ENCODE results near the gene ACTR6. TPM values are rescaled to one million over a fixed set of nuclear protein-coding genes. Genes with fewer than 3 reads are reported as not detected.
"Not testable (repeated sequence)": the region's sequence is repeated elsewhere in the genome, so short reads cannot be mapped to it uniquely, and the experiment has no call there.

Gene ACTR6
- total RNA-seq, 1 experiment from 2014 or later = 34.9 TPM

GRCh38 chr12:100221523-100221922 lies 20.9 kb downstream of the ACTR6 start:
- no peak overlapping the region for H2AFZ ChIP-seq (ENCODE audit: low read length)
- H3K79me2 ChIP-seq (ENCODE audit: insufficient read depth, low read length) = no peaks in the 10 kb centered on the region
- no peak overlapping the region for H3K18ac ChIP-seq (ENCODE audit: insufficient read length, low read depth, low read length)
- no peaks in the 10 kb centered on the region for H3K27me3 ChIP-seq (ENCODE audit: insufficient read depth, low read length)
- Mint-ChIP-seq H3K36me3 (ENCODE audit: insufficient read depth in 1 of 3, low read depth in 3 of 3) (peaks cover 2 to 50% (median 26%) of the 10 kb centered on the region in 3 experiments; a peak in 5 of 7 replicates), H3K27ac (no peak overlapping the region), H3K4me1 (no peaks in the 10 kb centered on the region), H3K4me3 (no peak overlapping the region), H3K9me3 (no peaks in the 10 kb centered on the region), H3K27me3 (ENCODE audit: low read depth) (no peaks in the 10 kb centered on the region)
- H3K23me2 ChIP-seq (ENCODE audit: insufficient read length, low read depth, low read length, poor library complexity, severe bottlenecking) = no peaks in the 10 kb centered on the region
- no peak overlapping the region for H2BK5ac ChIP-seq (ENCODE audit: insufficient read length, low read length)
- H2BK120ac ChIP-seq (ENCODE audit: low read depth, low read length, poor library complexity, severe bottlenecking) = no peak overlapping the region
- H3K4me1 ChIP-seq (ENCODE audit: insufficient read depth, low read length) = no peaks in the 10 kb centered on the region
- H3T11ph ChIP-seq (ENCODE audit: low read length) = no peak overlapping the region
- no peak overlapping the region for H2BK20ac ChIP-seq (ENCODE audit: low read depth, low read length, poor library complexity, severe bottlenecking)
- H3K9me3 ChIP-seq (ENCODE audit: control insufficient read depth, low read depth, low read length) = no peaks in the 10 kb centered on the region
- H3K9ac ChIP-seq (ENCODE audit: extremely low read depth, insufficient read length, low read length) = no peak overlapping the region
- no peak for TF ChIP-seq CTCF (conservative IDR thresholded peaks at IDR 0.05)
- H2BK15ac ChIP-seq (ENCODE audit: low read depth, low read length) = no peak overlapping the region
- no peak overlapping the region for H3K4ac ChIP-seq (ENCODE audit: low read depth, low read length)
- no peak overlapping the region for H4K8ac ChIP-seq (replicated peaks; ENCODE audit: insufficient read length, low read depth, low read length)
- no peak overlapping the region for H3K14ac ChIP-seq (ENCODE audit: insufficient read depth, low read length)
- no peaks in the 10 kb centered on the region for H4K20me1 ChIP-seq (ENCODE audit: control insufficient read depth, insufficient read depth, insufficient read length)
- DNase-seq = no peak
- no peak overlapping the region for H4K91ac ChIP-seq (ENCODE audit: insufficient read length, low read depth, low read length)
- H4K5ac ChIP-seq (ENCODE audit: insufficient read length, low read depth, low read length) = no peak overlapping the region
- H3K27ac ChIP-seq (ENCODE audit: insufficient read length, low read depth, low read length) = no peak overlapping the region
- H3K79me1 ChIP-seq (ENCODE audit: insufficient read depth, low read depth, low read length, poor library complexity, severe bottlenecking) = no peaks in the 10 kb centered on the region
- no peak overlapping the region for H3K23ac ChIP-seq (ENCODE audit: insufficient read length, low read depth, low read length)
- H3K4me2 ChIP-seq (ENCODE audit: insufficient read depth, insufficient read length, low read length) = no peak overlapping the region
- no peak overlapping the region for H2AK5ac ChIP-seq (ENCODE audit: insufficient read length, low read length)
- H2BK12ac ChIP-seq (ENCODE audit: insufficient read length, low read depth, low read length) = no peak overlapping the region
- no CpG with 5 or more reads among the region's 3 CpGs for whole genome bisulfite sequencing (ENCODE audit: extremely low coverage, insufficient read length, low lambda C conversion rate)
- H3K56ac ChIP-seq (ENCODE audit: insufficient read length, low read depth, low read length) = no peak overlapping the region

DNA sequence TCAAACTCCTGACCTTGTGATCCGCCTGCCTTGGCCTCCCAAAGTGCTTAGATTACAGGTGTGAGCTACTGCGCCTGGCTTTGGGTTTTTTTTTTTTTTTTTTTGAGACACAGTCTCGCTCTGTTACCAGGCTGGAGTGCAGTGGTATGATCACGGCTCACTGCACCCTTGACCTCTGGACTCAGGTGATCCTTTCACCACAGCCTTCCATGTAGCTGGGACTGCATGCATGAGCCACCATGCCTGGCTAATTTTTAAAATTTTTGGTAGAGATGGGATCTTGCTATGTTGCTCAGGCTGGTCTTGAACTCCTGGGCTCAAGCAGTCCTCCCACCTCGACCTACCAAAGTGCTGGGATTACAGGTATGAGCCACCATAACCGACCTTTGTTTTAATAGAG lies 21.6 kb downstream of the ACTR6 start:
- peaks cover 2 to 50% (median 26%) of the 10 kb centered on the region in 3 experiments; a peak in 5 of 7 replicates for H3K36me3 Mint-ChIP-seq (ENCODE audit: insufficient read depth in 1 of 3, low read depth in 3 of 3)

More for the DNA sequence above, 21.6 kb downstream of the ACTR6 start:
- not testable (repeated sequence) for H3K23ac ChIP-seq (ENCODE audit: insufficient read length, low read depth, low read length); H3K27me3 ChIP-seq (ENCODE audit: insufficient read depth, low read length); H3K27me3 Mint-ChIP-seq (ENCODE audit: low read depth); H3K9me3 ChIP-seq (ENCODE audit: control insufficient read depth, low read depth, low read length); H3K27ac Mint-ChIP-seq; H3K79me2 ChIP-seq (ENCODE audit: insufficient read depth, low read length); H3K4me1 ChIP-seq (ENCODE audit: insufficient read depth, low read length); H3T11ph ChIP-seq (ENCODE audit: low read length); H3K27ac ChIP-seq (ENCODE audit: insufficient read length, low read depth, low read length); H2BK120ac ChIP-seq (ENCODE audit: low read depth, low read length, poor library complexity, severe bottlenecking); H2BK5ac ChIP-seq (ENCODE audit: insufficient read length, low read length); H3K79me1 ChIP-seq (ENCODE audit: insufficient read depth, low read depth, low read length, poor library complexity, severe bottlenecking); H4K8ac ChIP-seq (replicated peaks; ENCODE audit: insufficient read length, low read depth, low read length); H3K9me3 Mint-ChIP-seq; H3K14ac ChIP-seq (ENCODE audit: insufficient read depth, low read length); H2AFZ ChIP-seq (ENCODE audit: low read length); H4K5ac ChIP-seq (ENCODE audit: insufficient read length, low read depth, low read length); H3K4me1 Mint-ChIP-seq; H3K23me2 ChIP-seq (ENCODE audit: insufficient read length, low read depth, low read length, poor library complexity, severe bottlenecking); H2BK15ac ChIP-seq (ENCODE audit: low read depth, low read length); H3K4ac ChIP-seq (ENCODE audit: low read depth, low read length); H3K4me3 Mint-ChIP-seq; H2AK5ac ChIP-seq (ENCODE audit: insufficient read length, low read length); H2BK20ac ChIP-seq (ENCODE audit: low read depth, low read length, poor library complexity, severe bottlenecking); H4K91ac ChIP-seq (ENCODE audit: insufficient read length, low read depth, low read length); DNase-seq; H3K18ac ChIP-seq (ENCODE audit: insufficient read length, low read depth, low read length); H4K20me1 ChIP-seq (ENCODE audit: control insufficient read depth, insufficient read depth, insufficient read length); H3K4me2 ChIP-seq (ENCODE audit: insufficient read depth, insufficient read length, low read length); H3K9ac ChIP-seq (ENCODE audit: extremely low read depth, insufficient read length, low read length); H3K56ac ChIP-seq (ENCODE audit: insufficient read length, low read depth, low read length); H2BK12ac ChIP-seq (ENCODE audit: insufficient read length, low read depth, low read length)
- WGBS (ENCODE audit: extremely low coverage, insufficient read length, low lambda C conversion rate) = no CpG with 5 or more reads among the region's 6 CpGs
